ENCODE results near the gene KCNQ5.

Gene KCNQ5

GRCh38 chr6:72809746-72810379 lies 188.0 kb downstream of the KCNQ5 start:
- DNase-seq (ENCODE audit: low spot score in 2 of 2) (no peak), ATAC-seq (replicated peaks; ENCODE audit: extremely low read depth, poor library complexity, severe bottlenecking) (no peak)
- H3K36me3 Mint-ChIP-seq (ENCODE audit: insufficient read depth): no peaks in the 10 kb centered on the region
- no peaks in the 10 kb centered on the region for H3K9me3 Mint-ChIP-seq
- H3K27me3 Mint-ChIP-seq: no peaks in the 10 kb centered on the region
- no peaks in the 10 kb centered on the region for H3K4me1 Mint-ChIP-seq
- H3K27ac Mint-ChIP-seq (ENCODE audit: low read depth): no peak overlapping the region
- H3K4me3 Mint-ChIP-seq: no peak overlapping the region

DNA sequence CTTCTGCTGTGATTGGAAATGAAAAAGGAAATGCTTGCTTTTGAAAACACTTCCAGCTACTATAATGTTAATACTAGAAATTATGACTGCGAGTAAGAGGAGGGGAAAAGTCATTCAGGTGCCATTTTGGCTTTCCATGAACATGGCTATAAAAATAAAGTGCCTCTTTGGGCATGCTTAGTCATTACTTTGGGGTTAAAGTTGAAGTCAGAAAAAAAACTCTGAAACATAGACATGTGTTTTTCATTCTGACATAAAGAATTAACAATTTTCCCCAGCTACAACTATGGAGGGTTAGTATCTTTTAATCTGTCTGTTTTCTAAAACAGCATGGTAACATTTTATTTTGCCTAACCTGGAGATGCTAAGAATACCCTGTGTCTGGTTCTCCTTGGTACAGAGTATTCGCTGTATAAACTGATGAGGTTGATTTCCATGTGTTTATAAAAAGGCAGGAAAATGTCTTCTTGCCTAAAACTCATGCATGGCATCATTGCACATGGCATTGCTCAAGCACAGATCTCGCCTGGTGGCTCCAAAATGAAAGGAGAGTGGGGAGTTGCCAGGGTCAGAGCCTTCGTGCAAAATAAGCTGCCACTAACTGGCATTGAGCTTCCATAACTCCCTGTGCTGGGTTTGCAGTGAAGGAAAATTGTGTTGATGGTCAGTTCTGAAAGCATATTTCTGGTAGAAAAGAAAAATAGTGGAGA lies 188.9 kb downstream of the KCNQ5 start:
- Mint-ChIP-seq H3K9me3 (no peaks in the 10 kb centered on the region), H3K36me3 (ENCODE audit: insufficient read depth) (no peaks in the 10 kb centered on the region), H3K27me3 (no peaks in the 10 kb centered on the region), H3K4me3 (no peak overlapping the region), H3K27ac (ENCODE audit: low read depth) (no peak overlapping the region), H3K4me1 (no peaks in the 10 kb centered on the region)
- DNase-seq (ENCODE audit: low spot score in 2 of 2) (no peak), ATAC-seq (replicated peaks; ENCODE audit: extremely low read depth, poor library complexity, severe bottlenecking) (no peak)

DNA sequence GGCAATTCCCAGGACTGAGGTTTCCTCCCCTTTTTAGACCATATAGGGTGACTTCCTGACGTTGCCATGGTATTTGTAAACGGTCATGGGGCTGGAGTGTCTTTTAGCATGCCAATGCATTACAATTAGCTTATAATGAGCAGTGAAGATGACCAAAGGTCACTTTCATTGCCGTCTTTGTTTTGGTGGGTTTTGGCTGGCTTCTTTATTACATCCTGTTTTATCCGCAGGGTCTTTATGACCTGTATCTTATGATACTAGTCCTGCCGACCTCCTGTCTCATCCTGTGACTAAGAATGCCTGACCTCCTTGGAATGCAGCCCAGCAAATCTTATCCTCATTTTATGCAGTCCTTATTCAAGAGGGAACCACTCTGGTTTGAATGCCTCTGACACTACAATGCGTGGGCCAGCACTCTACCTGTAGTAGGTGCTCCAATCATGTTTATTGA lies 190.1 kb downstream of the KCNQ5 start:
- no peaks in the 10 kb centered on the region for H3K27me3 Mint-ChIP-seq
- no peaks in the 10 kb centered on the region for H3K9me3 Mint-ChIP-seq
- ATAC-seq (replicated peaks; ENCODE audit: extremely low read depth, poor library complexity, severe bottlenecking) (no peak), DNase-seq (ENCODE audit: low spot score in 2 of 2) (no peak)
- H3K27ac Mint-ChIP-seq (ENCODE audit: low read depth): no peak overlapping the region
- H3K4me1 Mint-ChIP-seq: no peaks in the 10 kb centered on the region
- no peak overlapping the region for H3K4me3 Mint-ChIP-seq
- peaks cover 2% of the 10 kb centered on the region for H3K36me3 Mint-ChIP-seq (ENCODE audit: insufficient read depth)

DNA sequence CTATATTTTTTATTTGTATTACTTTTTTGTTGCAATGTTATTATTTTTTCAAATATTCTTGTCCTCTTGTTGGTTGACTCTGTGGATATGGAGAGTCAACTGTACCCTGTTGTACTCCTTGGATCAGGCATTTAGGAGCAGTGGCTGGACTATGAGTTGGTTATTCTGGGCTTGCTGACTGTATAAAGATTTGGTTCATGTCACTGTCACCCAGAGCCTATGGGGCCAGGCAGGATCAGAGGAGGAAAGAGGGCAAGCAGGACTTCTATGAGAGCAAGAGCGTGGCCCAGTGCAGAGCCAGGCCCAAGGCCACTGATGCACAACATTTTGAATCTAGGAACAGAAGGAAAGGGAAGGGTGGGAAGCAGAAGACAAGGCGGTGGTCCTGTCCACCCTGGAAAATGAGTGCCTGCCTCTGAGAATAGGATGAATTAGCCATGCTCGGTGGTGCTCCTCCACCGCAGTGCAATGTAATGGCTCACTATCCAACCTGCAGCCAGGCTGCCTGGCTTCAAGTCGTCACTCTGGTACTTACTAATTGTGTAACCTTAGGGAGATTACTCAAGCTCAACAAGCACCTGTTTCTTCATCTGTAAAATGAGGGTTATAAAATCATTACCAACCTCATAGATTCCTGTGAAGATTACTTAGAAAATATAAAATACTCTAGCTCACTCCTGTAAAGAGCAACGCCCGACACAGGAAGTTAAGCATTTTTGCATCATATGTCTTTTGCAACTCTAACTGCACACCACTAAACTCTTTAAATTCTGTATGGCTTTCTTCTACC lies 192.1 kb downstream of the KCNQ5 start:
- Mint-ChIP-seq H3K27me3 (no peaks in the 10 kb centered on the region), H3K4me3 (no peak overlapping the region), H3K36me3 (ENCODE audit: insufficient read depth) (peaks cover 2% of the 10 kb centered on the region), H3K4me1 (no peaks in the 10 kb centered on the region), H3K27ac (ENCODE audit: low read depth) (no peak overlapping the region), H3K9me3 (no peaks in the 10 kb centered on the region)
- DNase-seq (ENCODE audit: low spot score in 2 of 2): no peak
- ATAC-seq (replicated peaks; ENCODE audit: extremely low read depth, poor library complexity, severe bottlenecking): no peak

GRCh38 chr6:72816022-72816421 lies 194.2 kb downstream of the KCNQ5 start:
- H3K27me3 Mint-ChIP-seq: no peaks in the 10 kb centered on the region
- DNase-seq (ENCODE audit: low spot score in 2 of 2) (no peak), ATAC-seq (replicated peaks; ENCODE audit: extremely low read depth, poor library complexity, severe bottlenecking) (no peak)
- no peaks in the 10 kb centered on the region for H3K9me3 Mint-ChIP-seq
- peaks cover 2% of the 10 kb centered on the region for H3K36me3 Mint-ChIP-seq (ENCODE audit: insufficient read depth)
- no peaks in the 10 kb centered on the region for H3K4me1 Mint-ChIP-seq
- no peak overlapping the region for H3K27ac Mint-ChIP-seq (ENCODE audit: low read depth)
- H3K4me3 Mint-ChIP-seq: no peak overlapping the region

GRCh38 chr6:72817208-72817607 lies 195.3 kb downstream of the KCNQ5 start:
- Mint-ChIP-seq H3K4me1 (no peaks in the 10 kb centered on the region), H3K9me3 (no peaks in the 10 kb centered on the region), H3K27ac (ENCODE audit: low read depth) (no peak overlapping the region), H3K27me3 (no peaks in the 10 kb centered on the region), H3K4me3 (no peak overlapping the region), H3K36me3 (ENCODE audit: insufficient read depth) (peaks cover 2% of the 10 kb centered on the region)
- DNase-seq (ENCODE audit: low spot score in 2 of 2) (no peak), ATAC-seq (replicated peaks; ENCODE audit: extremely low read depth, poor library complexity, severe bottlenecking) (no peak)

DNA sequence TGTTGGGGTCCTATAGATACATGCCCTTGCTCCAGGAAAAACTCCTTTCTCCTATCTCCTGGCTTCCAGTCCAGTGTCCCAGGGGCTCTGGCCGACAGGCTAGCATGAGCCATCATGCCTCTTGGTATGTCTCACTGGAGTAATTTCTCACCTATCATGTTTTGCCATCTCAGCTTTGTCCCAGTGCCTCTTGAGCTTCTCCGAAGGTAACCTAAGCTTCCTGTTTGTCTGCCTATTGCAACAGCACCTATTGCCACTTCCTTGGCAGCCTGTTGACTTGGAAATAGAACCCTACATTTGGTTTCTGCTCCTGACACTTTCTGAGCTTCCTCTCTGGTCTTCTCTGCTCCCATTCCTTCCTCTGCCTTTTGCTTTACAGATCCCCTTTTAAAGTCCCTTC lies 197.7 kb downstream of the KCNQ5 start:
- ATAC-seq (replicated peaks; ENCODE audit: extremely low read depth, poor library complexity, severe bottlenecking): no peak

DNA sequence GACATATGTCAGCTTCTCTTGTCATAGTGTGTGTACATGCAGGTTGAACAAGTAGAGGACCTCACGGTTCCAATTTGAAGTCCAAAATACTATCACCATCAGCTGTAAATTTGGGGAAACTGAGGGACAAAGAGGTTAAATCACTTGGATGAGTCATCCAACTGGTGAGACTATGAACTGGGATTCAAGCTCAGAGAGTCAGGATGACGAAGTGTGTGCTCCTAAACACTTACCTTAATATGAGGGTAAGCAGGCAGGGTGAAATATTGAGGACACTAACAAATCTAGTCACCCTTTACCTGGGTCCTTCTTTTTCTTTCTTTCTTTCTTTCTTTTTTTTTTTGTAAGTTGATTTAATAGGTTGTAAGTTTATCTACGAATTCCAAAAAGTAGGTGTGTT lies 198.3 kb downstream of the KCNQ5 start:
- Mint-ChIP-seq H3K4me1 (no peaks in the 10 kb centered on the region), H3K36me3 (ENCODE audit: insufficient read depth) (peaks cover 2% of the 10 kb centered on the region), H3K4me3 (no peak overlapping the region), H3K27ac (ENCODE audit: low read depth) (no peak overlapping the region), H3K9me3 (no peaks in the 10 kb centered on the region), H3K27me3 (no peaks in the 10 kb centered on the region)
- no peak for ATAC-seq (replicated peaks; ENCODE audit: extremely low read depth, poor library complexity, severe bottlenecking)
- DNase-seq (ENCODE audit: low spot score in 2 of 2): no peak

More for the DNA sequence above, 197.7 kb downstream of the KCNQ5 start:
- peaks cover 2% of the 10 kb centered on the region for H3K36me3 Mint-ChIP-seq (ENCODE audit: insufficient read depth)
- H3K4me3 Mint-ChIP-seq: no peak overlapping the region
- no peak for DNase-seq (ENCODE audit: low spot score in 2 of 2)
- H3K4me1 Mint-ChIP-seq: no peaks in the 10 kb centered on the region
- H3K9me3 Mint-ChIP-seq: no peaks in the 10 kb centered on the region
- H3K27ac Mint-ChIP-seq (ENCODE audit: low read depth): no peak overlapping the region
- H3K27me3 Mint-ChIP-seq: no peaks in the 10 kb centered on the region

- Mint-ChIP-seq H3K4me1 (no peaks in the 10 kb centered on the region), H3K36me3 (ENCODE audit: insufficient read depth) (peaks cover 1% of the 10 kb centered on the region), H3K27me3 (no peaks in the 10 kb centered on the region), H3K4me3 (no peak overlapping the region), H3K27ac (ENCODE audit: low read depth) (no peak overlapping the region), H3K9me3 (no peaks in the 10 kb centered on the region)
- ATAC-seq (replicated peaks; ENCODE audit: extremely low read depth, poor library complexity, severe bottlenecking) (no peak), DNase-seq (ENCODE audit: low spot score in 2 of 2) (no peak)
These were observed 199.0 kb downstream of the KCNQ5 start for GRCh38 chr6:72820906-72821305.

DNA sequence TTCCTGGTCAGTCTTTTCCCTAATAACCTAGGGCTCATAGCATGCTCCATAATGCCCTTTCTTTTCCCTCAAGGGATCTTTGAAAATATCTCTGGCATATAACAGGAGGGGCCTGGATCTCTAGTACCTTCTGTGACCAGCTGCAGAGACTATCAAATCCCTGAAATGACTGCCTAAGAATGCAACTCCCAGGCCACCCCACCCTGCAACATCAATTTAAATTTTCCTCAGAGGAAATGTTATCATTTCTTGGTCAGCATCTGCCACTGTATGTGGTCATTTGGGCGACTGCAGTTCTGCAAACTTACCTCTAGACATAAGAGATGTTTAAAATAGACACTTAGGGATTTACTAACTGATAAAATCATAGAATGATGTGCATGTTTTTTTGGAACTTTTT lies 200.2 kb downstream of the KCNQ5 start:
- ATAC-seq (replicated peaks; ENCODE audit: extremely low read depth, poor library complexity, severe bottlenecking): no peak
- Mint-ChIP-seq H3K9me3 (no peaks in the 10 kb centered on the region), H3K27ac (ENCODE audit: low read depth) (no peak overlapping the region), H3K4me3 (no peak overlapping the region), H3K4me1 (no peaks in the 10 kb centered on the region), H3K36me3 (ENCODE audit: insufficient read depth) (no peaks in the 10 kb centered on the region), H3K27me3 (no peaks in the 10 kb centered on the region)
- no peak for DNase-seq (ENCODE audit: low spot score in 2 of 2)

DNA sequence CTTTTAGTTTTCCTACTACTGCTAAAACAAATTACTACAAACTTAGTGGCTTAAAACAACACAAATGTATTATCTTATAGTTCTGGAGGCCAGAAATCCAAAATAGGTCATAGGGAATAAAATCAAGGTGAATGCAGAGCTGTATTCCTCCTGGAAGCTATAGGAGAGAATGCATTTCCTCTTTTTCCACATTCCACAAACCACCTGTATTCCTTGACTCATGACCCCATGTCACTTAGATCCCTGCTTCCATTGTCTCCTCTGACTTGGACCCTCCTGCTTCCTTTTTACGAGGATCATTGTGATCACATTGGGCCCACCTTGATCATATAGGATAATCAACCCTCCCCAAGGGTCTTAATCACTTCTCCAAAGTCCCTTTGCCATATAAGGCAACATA lies 200.8 kb downstream of the KCNQ5 start:
- no peak for ATAC-seq (replicated peaks; ENCODE audit: extremely low read depth, poor library complexity, severe bottlenecking)
- DNase-seq (ENCODE audit: low spot score in 2 of 2): no peak
- no peak overlapping the region for H3K27ac Mint-ChIP-seq (ENCODE audit: low read depth)
- no peak overlapping the region for H3K4me3 Mint-ChIP-seq
- H3K4me1 Mint-ChIP-seq: peaks cover 7% of the 10 kb centered on the region
- H3K27me3 Mint-ChIP-seq: no peaks in the 10 kb centered on the region
- H3K36me3 Mint-ChIP-seq (ENCODE audit: insufficient read depth): no peaks in the 10 kb centered on the region
- no peaks in the 10 kb centered on the region for H3K9me3 Mint-ChIP-seq

DNA sequence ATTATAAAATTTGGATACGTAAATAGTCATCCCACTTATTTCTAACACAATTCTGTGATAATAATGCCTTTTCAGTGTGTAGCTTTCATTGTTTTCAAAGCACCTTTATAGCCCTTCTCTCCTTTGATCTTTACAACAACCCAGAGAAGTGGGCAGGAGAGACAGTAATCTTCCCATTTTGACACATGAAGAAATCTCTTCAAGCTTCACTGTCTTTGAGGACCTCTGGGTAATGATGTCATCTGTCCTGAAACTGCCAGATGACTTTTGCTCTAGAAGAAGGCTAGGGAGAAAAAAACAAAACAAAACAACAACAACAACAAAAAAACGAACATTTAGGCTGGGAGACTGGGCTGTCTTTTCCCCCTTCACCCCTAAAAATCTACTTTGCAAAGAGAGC lies 203.0 kb downstream of the KCNQ5 start:
- no peak for DNase-seq (ENCODE audit: low spot score in 2 of 2)
- no peak overlapping the region for H3K27ac Mint-ChIP-seq (ENCODE audit: low read depth)
- ATAC-seq (replicated peaks; ENCODE audit: extremely low read depth, poor library complexity, severe bottlenecking): no peak
- no peaks in the 10 kb centered on the region for H3K36me3 Mint-ChIP-seq (ENCODE audit: insufficient read depth)
- no peaks in the 10 kb centered on the region for H3K27me3 Mint-ChIP-seq
- no peak overlapping the region for H3K4me3 Mint-ChIP-seq
- H3K9me3 Mint-ChIP-seq: peaks cover 5% of the 10 kb centered on the region
- peaks cover 9% of the 10 kb centered on the region for H3K4me1 Mint-ChIP-seq
